Astrocyte (in vitro differentiated cells and primary cell): Measurements from ENCODE around the gene ZNRF1. TPM values are rescaled to one million over a fixed set of nuclear protein-coding genes. Genes with fewer than 3 reads are reported as not detected.

Experiments used
- DNase-seq: peaks from one replicate; pipeline ENCODE4 v3.0.0-alpha.2; 2010; ENCODE audit warnings: low read depth
- FAIRE-seq: peaks from 2 replicates; lab custom pipeline; 2011; peaks lifted over from hg19 to GRCh38; lab: Jason Lieb, UNC
- H2AFZ ChIP-seq: 2 replicates; pipeline ENCODE4 v1.6.0; 2012; ENCODE audit warnings: low read depth, low read length, inconsistent platforms
- H3K27ac ChIP-seq: 2 replicates; pipeline ENCODE4 v1.5.1; 2011; ENCODE audit warnings: low read depth, low read length, inconsistent platforms
- H3K27me3 ChIP-seq: 2 replicates; pipeline ENCODE4 v1.6.0; 2011; ENCODE audit warnings: low read length, inconsistent platforms; ENCODE audit not compliant: insufficient read depth
- H3K36me3 ChIP-seq: 2 replicates; pipeline ENCODE4 v1.5.1; 2011; ENCODE audit warnings: low read length, inconsistent platforms; ENCODE audit not compliant: insufficient read depth
- H3K4me1 ChIP-seq: 2 replicates; pipeline ENCODE4 v1.5.1; 2011; ENCODE audit warnings: low read length, inconsistent platforms; ENCODE audit not compliant: insufficient read depth
- H3K4me2 ChIP-seq: 2 replicates; pipeline ENCODE4 v1.6.0; 2012; ENCODE audit warnings: low read length, inconsistent platforms
- H3K4me3 ChIP-seq: 2 replicates; pipeline ENCODE4 v1.5.1; 2011; ENCODE audit warnings: low read depth, mild to moderate bottlenecking, low read length, inconsistent platforms; ENCODE audit not compliant: insufficient read depth
- H3K79me2 ChIP-seq: 2 replicates; pipeline ENCODE4 v1.6.0; 2012; ENCODE audit warnings: mild to moderate bottlenecking, low read length, inconsistent platforms; ENCODE audit not compliant: insufficient read depth
- H3K9ac ChIP-seq: 2 replicates; pipeline ENCODE4 v1.6.0; 2012; ENCODE audit warnings: mild to moderate bottlenecking, low read length, inconsistent platforms
- H3K9me3 ChIP-seq: 2 replicates; pipeline ENCODE4 v1.5.1; 2012; ENCODE audit warnings: low read depth, mild to moderate bottlenecking, low read length, inconsistent platforms; ENCODE audit not compliant: insufficient read depth
- H4K20me1 ChIP-seq: 2 replicates; pipeline ENCODE4 v1.6.0; 2012; ENCODE audit warnings: low read length, inconsistent platforms; ENCODE audit not compliant: insufficient read depth
- H3K27ac Mint-ChIP-seq: one replicate; pipeline ENCODE4 v1.8.0; 2021; ENCODE audit warnings: mild to moderate bottlenecking, mixed read lengths; ENCODE audit not compliant: unreplicated experiment
- H3K27me3 Mint-ChIP-seq: one replicate; pipeline ENCODE4 v1.8.0; 2021; ENCODE audit warnings: low read depth, mixed read lengths; ENCODE audit not compliant: unreplicated experiment
- H3K36me3 Mint-ChIP-seq: one replicate; pipeline ENCODE4 v1.8.0; 2021; ENCODE audit warnings: low read depth, mixed read lengths; ENCODE audit not compliant: unreplicated experiment
- H3K4me1 Mint-ChIP-seq: one replicate; pipeline ENCODE4 v1.8.0; 2021; ENCODE audit warnings: low read depth, mixed read lengths; ENCODE audit not compliant: unreplicated experiment
- H3K4me3 Mint-ChIP-seq: one replicate; pipeline ENCODE4 v1.8.0; 2021; ENCODE audit warnings: mild to moderate bottlenecking, moderate library complexity, mixed read lengths; ENCODE audit not compliant: unreplicated experiment
- H3K9me3 Mint-ChIP-seq: one replicate; pipeline ENCODE4 v1.8.0; 2021; ENCODE audit warnings: mild to moderate bottlenecking, mixed read lengths; ENCODE audit not compliant: unreplicated experiment
- EZH2 ChIP-seq: IDR thresholded peaks from 2 replicates; pipeline ENCODE4 v1.6.1; 2012; ENCODE audit warnings: mild to moderate bottlenecking, low read length, inconsistent platforms; ENCODE audit not compliant: insufficient read depth
- total RNA-seq: library from RNA; stranded (reverse); gene quantifications from 2 replicates; pipeline ENCODE4 v1.2.1, GENCODE V29; 2021
- TF ChIP-seq, protein P1 (sequence below): IDR thresholded peaks from 2 replicates; pipeline ENCODE4 v1.5.1; 2011; ENCODE audit warnings: low read depth, mild to moderate bottlenecking, inconsistent platforms, low read length, moderate library complexity; ENCODE audit not compliant: insufficient read depth

Gene ZNRF1
- total RNA-seq, 1 donor from 2014 or later = 21.9 TPM

DNA sequence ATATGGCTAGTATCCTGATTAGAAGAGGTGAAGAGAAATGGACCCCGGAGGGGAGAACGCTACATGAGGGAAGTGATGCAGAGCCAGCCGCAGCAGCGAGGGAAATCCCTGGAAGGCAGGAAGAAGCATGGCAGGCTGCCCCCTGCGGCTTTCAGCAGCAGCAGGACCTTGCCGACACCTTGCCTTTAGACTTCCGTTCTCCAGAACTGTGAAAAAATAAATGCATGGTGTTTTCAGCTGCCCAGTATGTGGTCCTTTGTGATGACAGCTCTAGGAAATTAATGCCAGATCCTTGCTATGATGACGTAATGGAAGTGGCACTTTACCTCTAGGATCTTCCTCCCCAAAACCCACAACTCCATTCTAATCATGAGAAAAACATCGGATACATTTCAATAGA, 139.8 kb downstream of the ZNRF1 start:
- Mint-ChIP-seq H3K27ac (no peak overlapping the region), H3K36me3 (no peaks in the 10 kb centered on the region), H3K4me3 (no peak overlapping the region), H3K4me1 (no peaks in the 10 kb centered on the region), H3K9me3 (peaks cover 2% of the 10 kb centered on the region), H3K27me3 (peaks cover 36% of the 10 kb centered on the region)
- peak overlapping the region; percentile 14 for H3K4me2 ChIP-seq
- no peak overlapping the region for H2AFZ ChIP-seq
- no peaks in the 10 kb centered on the region for H3K4me1 ChIP-seq
- no peak overlapping the region for H3K9ac ChIP-seq
- no peaks in the 10 kb centered on the region for H3K36me3 ChIP-seq
- no peaks in the 10 kb centered on the region for H4K20me1 ChIP-seq
- no peak overlapping the region for H3K4me3 ChIP-seq
- no peak for TF ChIP-seq EZH2
- TF ChIP-seq, protein P1, sequence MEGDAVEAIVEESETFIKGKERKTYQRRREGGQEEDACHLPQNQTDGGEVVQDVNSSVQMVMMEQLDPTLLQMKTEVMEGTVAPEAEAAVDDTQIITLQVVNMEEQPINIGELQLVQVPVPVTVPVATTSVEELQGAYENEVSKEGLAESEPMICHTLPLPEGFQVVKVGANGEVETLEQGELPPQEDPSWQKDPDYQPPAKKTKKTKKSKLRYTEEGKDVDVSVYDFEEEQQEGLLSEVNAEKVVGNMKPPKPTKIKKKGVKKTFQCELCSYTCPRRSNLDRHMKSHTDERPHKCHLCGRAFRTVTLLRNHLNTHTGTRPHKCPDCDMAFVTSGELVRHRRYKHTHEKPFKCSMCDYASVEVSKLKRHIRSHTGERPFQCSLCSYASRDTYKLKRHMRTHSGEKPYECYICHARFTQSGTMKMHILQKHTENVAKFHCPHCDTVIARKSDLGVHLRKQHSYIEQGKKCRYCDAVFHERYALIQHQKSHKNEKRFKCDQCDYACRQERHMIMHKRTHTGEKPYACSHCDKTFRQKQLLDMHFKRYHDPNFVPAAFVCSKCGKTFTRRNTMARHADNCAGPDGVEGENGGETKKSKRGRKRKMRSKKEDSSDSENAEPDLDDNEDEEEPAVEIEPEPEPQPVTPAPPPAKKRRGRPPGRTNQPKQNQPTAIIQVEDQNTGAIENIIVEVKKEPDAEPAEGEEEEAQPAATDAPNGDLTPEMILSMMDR = no peak
- no peak overlapping the region for H3K27ac ChIP-seq
- no peaks in the 10 kb centered on the region for H3K27me3 ChIP-seq
- H3K79me2 ChIP-seq = no peaks in the 10 kb centered on the region
- no peaks in the 10 kb centered on the region for H3K9me3 ChIP-seq
- FAIRE-seq (no peak), DNase-seq (no peak)

DNA sequence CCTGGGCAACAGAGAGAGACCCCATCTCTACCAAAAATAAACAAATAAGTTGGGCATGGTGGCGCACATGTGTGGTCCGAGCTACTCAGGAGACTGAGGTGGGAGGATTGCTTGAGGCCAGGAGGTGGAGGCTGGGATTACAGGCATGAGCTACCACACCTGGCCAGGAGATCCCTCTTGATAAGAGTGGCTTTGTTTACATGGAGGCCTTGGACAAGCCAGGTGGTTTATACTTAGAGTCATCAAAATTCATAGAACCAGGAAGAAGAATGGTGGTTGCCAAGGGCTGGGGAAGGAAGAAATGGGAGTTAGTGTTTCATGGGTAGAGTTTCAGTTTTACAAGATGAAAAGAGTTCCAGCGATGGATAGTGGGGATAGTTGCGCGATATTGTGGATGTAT, 140.7 kb downstream of the ZNRF1 start:
- no peak overlapping the region for H3K4me3 Mint-ChIP-seq
- Histone ChIP-seq H3K4me3 (no peak overlapping the region), H3K4me1 (no peaks in the 10 kb centered on the region), H3K9ac (no peak overlapping the region), H3K27me3 (no peaks in the 10 kb centered on the region), H3K4me2 (no peak overlapping the region), H2AFZ (no peak overlapping the region), H3K9me3 (no peaks in the 10 kb centered on the region), H4K20me1 (no peaks in the 10 kb centered on the region), H3K27ac (no peak overlapping the region), H3K36me3 (no peaks in the 10 kb centered on the region), H3K79me2 (no peaks in the 10 kb centered on the region)
- TF ChIP-seq, protein P1 = no peak
- no peak for TF ChIP-seq EZH2
- peaks cover 2% of the 10 kb centered on the region for H3K9me3 Mint-ChIP-seq
- DNase-seq (no peak), FAIRE-seq (no peak)
- no peak overlapping the region for H3K27ac Mint-ChIP-seq
- H3K27me3 Mint-ChIP-seq = peaks cover 38% of the 10 kb centered on the region
- H3K4me1 Mint-ChIP-seq = no peaks in the 10 kb centered on the region
- no peaks in the 10 kb centered on the region for H3K36me3 Mint-ChIP-seq

- Histone ChIP-seq H2AFZ (no peak overlapping the region), H3K4me1 (no peaks in the 10 kb centered on the region), H3K36me3 (no peaks in the 10 kb centered on the region), H3K27ac (no peak overlapping the region), H3K4me3 (no peak overlapping the region), H3K4me2 (no peak overlapping the region), H3K79me2 (peaks cover 1% of the 10 kb centered on the region), H3K9ac (no peak overlapping the region), H3K27me3 (no peaks in the 10 kb centered on the region), H3K9me3 (no peaks in the 10 kb centered on the region), H4K20me1 (peaks cover under 1% of the 10 kb centered on the region)
- TF ChIP-seq, protein P1 = no peak
- no peak for TF ChIP-seq EZH2
- Mint-ChIP-seq H3K4me3 (no peak overlapping the region), H3K36me3 (no peaks in the 10 kb centered on the region), H3K4me1 (no peaks in the 10 kb centered on the region), H3K27me3 (peaks cover 18% of the 10 kb centered on the region), H3K9me3 (peaks cover 4% of the 10 kb centered on the region), H3K27ac (no peak overlapping the region)
- FAIRE-seq (no peak), DNase-seq (no peak)
These were observed 145.1 kb downstream of the ZNRF1 start for GRCh38 chr16:75143941-75144340.
